GM12864 (cell line): Measurements from ENCODE around the gene ZBTB7B.

Source experiments
- DNase-seq: peaks from one replicate; pipeline ENCODE4 v3.0.0-alpha.2; 2011; ENCODE audit warnings: low read depth
- H3K4me3 ChIP-seq: 2 replicates; pipeline ENCODE4 v1.5.1; 2011; ENCODE audit warnings: mild to moderate bottlenecking, low read depth, low read length, control low read depth
- TF ChIP-seq, protein P1 (sequence below): IDR thresholded peaks from 2 replicates; pipeline ENCODE4 v1.5.1; 2011; ENCODE audit warnings: low read depth, mild to moderate bottlenecking, moderate library complexity, low read length, control low read depth, inconsistent platforms; ENCODE audit errors: missing control alignments

ZBTB7B gene

GRCh38 chr1:155038602-155039307, 36.2 kb downstream of the ZBTB7B start:
- TF ChIP-seq, protein P1, sequence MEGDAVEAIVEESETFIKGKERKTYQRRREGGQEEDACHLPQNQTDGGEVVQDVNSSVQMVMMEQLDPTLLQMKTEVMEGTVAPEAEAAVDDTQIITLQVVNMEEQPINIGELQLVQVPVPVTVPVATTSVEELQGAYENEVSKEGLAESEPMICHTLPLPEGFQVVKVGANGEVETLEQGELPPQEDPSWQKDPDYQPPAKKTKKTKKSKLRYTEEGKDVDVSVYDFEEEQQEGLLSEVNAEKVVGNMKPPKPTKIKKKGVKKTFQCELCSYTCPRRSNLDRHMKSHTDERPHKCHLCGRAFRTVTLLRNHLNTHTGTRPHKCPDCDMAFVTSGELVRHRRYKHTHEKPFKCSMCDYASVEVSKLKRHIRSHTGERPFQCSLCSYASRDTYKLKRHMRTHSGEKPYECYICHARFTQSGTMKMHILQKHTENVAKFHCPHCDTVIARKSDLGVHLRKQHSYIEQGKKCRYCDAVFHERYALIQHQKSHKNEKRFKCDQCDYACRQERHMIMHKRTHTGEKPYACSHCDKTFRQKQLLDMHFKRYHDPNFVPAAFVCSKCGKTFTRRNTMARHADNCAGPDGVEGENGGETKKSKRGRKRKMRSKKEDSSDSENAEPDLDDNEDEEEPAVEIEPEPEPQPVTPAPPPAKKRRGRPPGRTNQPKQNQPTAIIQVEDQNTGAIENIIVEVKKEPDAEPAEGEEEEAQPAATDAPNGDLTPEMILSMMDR = no peak
- DNase-seq = no peak
- H3K4me3 ChIP-seq = no peak overlapping the region

DNA sequence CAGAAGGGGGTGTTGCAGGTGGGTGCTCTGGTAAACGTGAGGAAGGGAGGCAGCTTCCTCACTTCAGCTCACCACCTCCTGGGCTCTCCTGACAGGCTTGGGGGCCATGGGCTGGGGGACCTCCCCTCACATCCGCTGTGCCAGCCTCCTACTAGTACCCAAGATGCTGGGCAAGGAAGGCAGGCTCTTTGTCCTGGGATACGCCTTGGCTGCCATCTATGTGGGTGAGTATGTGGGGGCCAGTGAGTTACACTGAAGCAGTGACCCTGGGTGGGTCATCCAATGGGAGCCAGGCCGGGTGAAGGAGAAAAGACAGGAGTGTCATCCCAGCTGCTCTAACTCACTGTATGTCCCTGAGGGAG, 36.7 kb downstream of the ZBTB7B start:
- H3K4me3 ChIP-seq = no peak overlapping the region
- no peak for DNase-seq
- TF ChIP-seq, protein P1 = no peak

DNA sequence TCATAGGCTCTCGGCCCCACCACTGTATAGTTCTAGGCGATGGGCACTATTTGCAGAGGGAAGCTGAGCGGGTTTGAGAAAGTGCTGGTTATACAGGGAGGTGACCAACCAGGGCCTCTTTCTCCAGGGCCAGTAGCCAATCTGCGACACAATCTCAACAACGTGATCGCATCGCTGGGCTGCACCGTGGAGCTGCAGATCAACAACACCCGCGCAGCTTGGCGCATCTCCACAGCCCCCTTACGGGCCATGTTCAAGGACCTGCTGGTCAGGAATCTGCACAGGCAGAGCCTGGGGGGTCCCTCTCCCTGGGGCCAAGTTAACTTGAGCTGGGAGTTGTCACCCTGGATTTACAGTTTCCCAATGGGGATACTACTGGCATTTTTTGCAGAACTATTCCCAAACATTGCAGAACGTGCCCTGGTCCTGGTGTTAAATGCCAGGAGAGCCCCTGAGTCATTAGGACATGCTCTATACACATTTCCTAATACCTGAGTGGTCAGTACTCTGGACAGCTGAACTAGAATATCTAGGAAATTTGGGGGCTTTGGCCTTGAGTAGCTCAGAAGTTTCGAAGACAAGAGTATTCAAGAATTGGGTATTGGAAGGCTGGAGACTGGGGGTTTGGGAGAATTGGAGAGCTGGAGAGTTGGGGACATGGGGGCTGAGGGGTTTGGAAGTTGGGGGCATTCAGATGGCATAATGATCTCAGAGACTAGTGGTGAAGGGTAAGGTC, 37.9 kb downstream of the ZBTB7B start:
- no peak for DNase-seq
- TF ChIP-seq, protein P1 = no peak
- no peak overlapping the region for H3K4me3 ChIP-seq

DNA sequence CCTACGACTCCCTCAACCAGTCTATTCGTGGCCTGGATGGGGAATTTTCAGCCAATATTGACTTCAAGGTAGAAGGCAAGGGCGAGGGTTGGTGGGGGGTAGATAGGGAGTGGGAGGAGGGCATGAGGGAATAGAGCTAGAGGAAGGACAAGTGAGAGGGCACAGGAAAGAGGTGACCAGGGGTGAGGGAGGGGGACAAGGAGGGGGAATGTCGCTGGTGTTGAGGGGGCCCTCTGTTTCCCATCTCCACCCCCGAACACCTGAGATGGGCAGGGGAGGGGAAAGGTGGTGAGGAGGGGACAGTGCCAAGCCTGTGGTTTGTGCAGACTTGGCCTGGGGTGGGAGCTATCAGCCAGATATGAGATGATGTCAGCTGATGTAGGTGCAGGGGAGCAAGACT, 40.2 kb downstream of the ZBTB7B start:
- TF ChIP-seq, protein P1 = no peak

GRCh38 chr1:155043301-155043702, 40.7 kb downstream of the ZBTB7B start:
- TF ChIP-seq, protein P1 = no peak
- no peak for DNase-seq
- H3K4me3 ChIP-seq = no peak overlapping the region

More for the DNA sequence above, 40.2 kb downstream of the ZBTB7B start:
- DNase-seq = no peak
- H3K4me3 ChIP-seq = no peak overlapping the region

DNA sequence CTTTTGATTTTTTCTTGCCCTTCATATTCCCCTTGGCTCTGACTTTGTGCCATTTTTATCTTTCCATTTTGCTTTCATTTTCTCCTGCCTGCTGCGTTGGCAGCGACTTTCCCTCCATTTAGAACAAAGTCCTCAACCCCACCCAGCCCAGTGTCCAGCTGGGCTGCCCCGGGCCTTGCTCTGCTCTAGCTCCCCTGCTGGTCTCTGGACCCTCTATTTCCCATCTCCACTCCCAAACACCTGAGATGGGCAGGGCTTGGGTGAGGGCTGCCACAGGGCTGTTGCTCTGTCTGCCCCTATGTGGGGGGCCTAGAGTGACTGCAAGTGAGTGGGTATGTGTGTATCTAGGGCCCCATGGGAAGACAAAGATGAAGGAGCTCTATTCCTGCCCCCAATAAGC, 41.2 kb downstream of the ZBTB7B start:
- TF ChIP-seq, protein P1 = no peak
- no peak overlapping the region for H3K4me3 ChIP-seq

More for the DNA sequence above, 41.2 kb downstream of the ZBTB7B start:
- DNase-seq = no peak
